Left renal cortex interstitium (tissue), 4 donors: ENCODE results near the gene NELL2. TPM values are rescaled to one million over a fixed set of nuclear protein-coding genes. Genes with fewer than 3 reads are reported as not detected.

Experiments used
- DNase-seq, 4 donors: peaks; one replicate each; pipeline ENCODE4 v3.0.0-alpha.2; 2013; ENCODE audit warnings: low read depth in 4 of 4, low spot score in 2 of 4, missing footprints in 1 of 4
- polyA plus RNA-seq, 4 donors: library from polyadenylated mRNA; unstranded; fragments of 120-200 nt; gene quantifications; one replicate each; pipeline ENCODE4 v1.2.1, GENCODE V29; 2013; ENCODE audit not compliant: insufficient read length in 4 of 4

NELL2 gene
- polyA plus RNA-seq, 4 donors, result 12.4 to 22.8 (median 19.0) TPM

GRCh38 chr12:44500423-44500822 lies 375.7 kb downstream of the NELL2 start:
- no peak for DNase-seq

- no peak for DNase-seq
These were observed 379.1 kb downstream of the NELL2 start for GRCh38 chr12:44497044-44497443.

- DNase-seq, result no peak
These were observed 385.9 kb downstream of the NELL2 start for GRCh38 chr12:44490181-44490580.

- no peak for DNase-seq
These were observed 387.9 kb downstream of the NELL2 start for GRCh38 chr12:44488180-44488579.

- no peak for DNase-seq
These were observed 391.3 kb downstream of the NELL2 start for GRCh38 chr12:44484862-44485261.

GRCh38 chr12:44477331-44477980 lies 398.7 kb downstream of the NELL2 start:
- no peak for DNase-seq

- DNase-seq, result no peak
These were observed 399.4 kb downstream of the NELL2 start for GRCh38 chr12:44476683-44477082.

GRCh38 chr12:44465139-44465538 lies 411.0 kb downstream of the NELL2 start:
- DNase-seq, result no peak

GRCh38 chr12:44464180-44464579 lies 411.9 kb downstream of the NELL2 start:
- DNase-seq, result no peak

GRCh38 chr12:44462729-44463128 lies 413.4 kb downstream of the NELL2 start:
- DNase-seq, result no peak

- DNase-seq, result no peak
These were observed 415.9 kb downstream of the NELL2 start for GRCh38 chr12:44460261-44460660.

- no peak for DNase-seq
These were observed 416.5 kb downstream of the NELL2 start for GRCh38 chr12:44459569-44459968.

Other genes with a start within 250 kb of the NELL2 start
- gene DBX2, start 174.8 kb upstream of the NELL2 start, polyA plus RNA-seq, result under 1 TPM; 0.06 to 0.17 (median 0.10) TPM